ENCODE data around the gene WBP2.
"Not testable (repeated sequence)": the region's sequence is repeated elsewhere in the genome, so short reads cannot be mapped to it uniquely, and the experiment has no call there.

The WBP2 gene

DNA sequence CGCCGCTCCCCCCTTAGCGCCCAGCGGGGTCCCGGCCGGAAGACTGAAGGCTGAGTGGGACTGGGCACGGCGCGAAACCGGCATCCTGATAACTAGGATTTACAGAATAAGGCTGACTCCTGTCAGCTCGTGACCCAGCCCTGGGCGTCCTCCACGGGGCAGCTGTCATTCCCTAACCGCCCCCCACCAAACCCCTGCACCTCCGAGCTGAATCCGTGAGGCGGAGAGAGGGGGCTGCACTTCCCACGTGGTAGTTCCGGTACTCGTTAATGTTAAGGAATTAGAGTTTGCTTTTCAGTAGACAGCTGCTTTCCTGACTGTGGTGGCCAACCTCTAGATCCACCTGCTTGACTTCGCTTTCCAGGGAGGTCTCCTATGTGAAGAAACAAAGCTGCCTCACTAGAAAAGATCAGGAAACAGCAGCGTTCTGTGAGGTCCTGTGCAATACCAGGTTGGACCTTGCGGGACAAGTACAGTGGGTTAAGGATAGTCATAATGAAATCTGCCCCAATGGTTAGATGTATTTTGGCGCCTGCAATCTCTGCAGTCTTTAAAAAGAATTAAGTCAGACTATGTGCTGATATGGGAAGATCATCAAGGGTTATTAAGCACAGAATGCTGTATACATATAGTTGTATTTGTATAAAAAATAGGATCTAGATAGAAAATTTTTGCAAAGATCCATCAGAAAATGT lies 1.1 kb upstream of the WBP2 start:
- H3K4me3 ChIP-seq (ENCODE audit: low read depth, low read length): peak overlapping the region; percentile 97
- TF ChIP-seq, protein P1, sequence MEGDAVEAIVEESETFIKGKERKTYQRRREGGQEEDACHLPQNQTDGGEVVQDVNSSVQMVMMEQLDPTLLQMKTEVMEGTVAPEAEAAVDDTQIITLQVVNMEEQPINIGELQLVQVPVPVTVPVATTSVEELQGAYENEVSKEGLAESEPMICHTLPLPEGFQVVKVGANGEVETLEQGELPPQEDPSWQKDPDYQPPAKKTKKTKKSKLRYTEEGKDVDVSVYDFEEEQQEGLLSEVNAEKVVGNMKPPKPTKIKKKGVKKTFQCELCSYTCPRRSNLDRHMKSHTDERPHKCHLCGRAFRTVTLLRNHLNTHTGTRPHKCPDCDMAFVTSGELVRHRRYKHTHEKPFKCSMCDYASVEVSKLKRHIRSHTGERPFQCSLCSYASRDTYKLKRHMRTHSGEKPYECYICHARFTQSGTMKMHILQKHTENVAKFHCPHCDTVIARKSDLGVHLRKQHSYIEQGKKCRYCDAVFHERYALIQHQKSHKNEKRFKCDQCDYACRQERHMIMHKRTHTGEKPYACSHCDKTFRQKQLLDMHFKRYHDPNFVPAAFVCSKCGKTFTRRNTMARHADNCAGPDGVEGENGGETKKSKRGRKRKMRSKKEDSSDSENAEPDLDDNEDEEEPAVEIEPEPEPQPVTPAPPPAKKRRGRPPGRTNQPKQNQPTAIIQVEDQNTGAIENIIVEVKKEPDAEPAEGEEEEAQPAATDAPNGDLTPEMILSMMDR (IDR thresholded peaks at IDR 0.05; ENCODE audit: insufficient read depth, low read length, missing control alignments): no peak
- DNase-seq (ENCODE audit: low read depth, low spot score): no peak
- ChIA-PET POLR2A (interaction anchor here (0.8 to 2.0 kb wide), 3 partner anchors 8 to 79 kb away, joined by 3 to 9 read pairs (median 3); no protein-coding TSS in a partner anchor), CTCF (interaction anchor here (0.8 to 4.5 kb wide), 16 partner anchors 9 to 255 kb away, joined by 3 to 52 read pairs (median 4); partner anchors contain the start of genes TRIM47, TRIM65, UNC13D and UNK)

DNA sequence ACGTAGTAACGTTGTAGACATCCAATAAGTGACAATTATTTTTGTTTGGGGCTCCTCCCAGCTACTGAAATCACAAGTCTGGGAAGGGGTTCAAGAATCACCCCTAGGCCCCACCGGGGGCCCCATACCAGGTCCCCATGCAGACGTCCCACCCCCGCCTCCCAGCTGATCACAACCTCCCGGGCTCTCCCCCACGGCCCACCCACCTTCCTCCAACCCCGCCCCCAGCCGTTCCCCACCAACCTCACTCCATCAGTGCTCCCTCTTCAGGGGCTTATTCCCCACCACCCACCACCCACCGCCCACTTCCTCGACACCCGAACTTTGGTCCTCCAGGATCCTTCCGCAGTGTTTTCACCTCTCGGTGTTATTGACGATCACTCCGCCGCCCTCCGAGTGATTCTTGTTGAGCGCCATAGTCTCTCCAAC lies 240 bp downstream of the WBP2 start:
- DNase-seq (ENCODE audit: low read depth, low spot score): no peak
- H3K4me3 ChIP-seq (ENCODE audit: low read depth, low read length): peak overlapping the region; percentile 78
- TF ChIP-seq, protein P1 (IDR thresholded peaks at IDR 0.05; ENCODE audit: insufficient read depth, low read length, missing control alignments): no peak
- POLR2A ChIA-PET: interaction anchor here (0.6 to 2.0 kb wide), 10 partner anchors 10 to 722 kb away, joined by 3 to 9 read pairs (median 4); partner anchors contain the start of gene TRIM65
- CTCF ChIA-PET: interaction anchor here (0.6 to 4.5 kb wide), 19 partner anchors 8 to 159 kb away, joined by 3 to 52 read pairs (median 4); partner anchors contain the start of genes GALK1, TRIM47, TRIM65 and UNC13D

DNA sequence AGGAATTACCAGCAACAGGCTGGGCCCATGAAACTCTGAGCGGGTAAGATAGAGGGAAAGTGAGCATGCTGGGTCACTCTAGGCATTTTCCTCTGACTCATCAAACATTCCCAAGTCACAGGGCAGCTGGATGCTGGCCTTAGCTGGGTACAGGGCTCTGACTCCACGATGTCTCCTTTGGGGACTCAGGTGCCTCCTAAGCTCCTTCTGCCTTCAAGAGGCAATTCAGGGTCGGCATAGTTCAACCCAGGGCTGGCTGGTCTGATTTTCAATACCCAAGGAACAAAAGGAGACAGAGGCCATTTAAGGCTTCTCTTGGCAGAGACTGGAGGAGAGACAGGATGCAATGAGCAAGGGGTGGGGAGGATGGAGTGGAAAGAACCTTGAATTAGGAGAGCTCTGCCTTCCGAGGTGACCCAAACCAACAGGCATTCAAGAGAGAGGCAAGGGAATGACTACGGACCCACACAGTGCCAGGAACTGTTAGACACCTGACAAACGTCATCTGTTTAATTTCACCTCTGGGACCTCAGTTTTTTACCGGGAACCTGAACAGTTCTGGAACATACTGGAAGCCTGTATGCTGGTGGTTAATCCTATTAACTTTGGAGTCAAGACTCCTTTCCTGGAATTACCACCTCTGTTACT lies 910 bp downstream of the WBP2 start:
- TF ChIP-seq, protein P1 (IDR thresholded peaks at IDR 0.05; ENCODE audit: insufficient read depth, low read length, missing control alignments): no peak
- ChIA-PET POLR2A (interaction anchor here (1.4 kb wide), 1 partner anchor 76 kb away, joined by 4 read pairs; no protein-coding TSS in a partner anchor), CTCF (interaction anchor here (0.6 to 4.5 kb wide), 11 partner anchors 9 to 160 kb away, joined by 3 to 52 read pairs (median 5); partner anchors contain the start of genes GALK1, TRIM47, TRIM65 and UNC13D)
- H3K4me3 ChIP-seq (ENCODE audit: low read depth, low read length): peak overlapping the region; percentile 78
- no peak for DNase-seq (ENCODE audit: low read depth, low spot score)

DNA sequence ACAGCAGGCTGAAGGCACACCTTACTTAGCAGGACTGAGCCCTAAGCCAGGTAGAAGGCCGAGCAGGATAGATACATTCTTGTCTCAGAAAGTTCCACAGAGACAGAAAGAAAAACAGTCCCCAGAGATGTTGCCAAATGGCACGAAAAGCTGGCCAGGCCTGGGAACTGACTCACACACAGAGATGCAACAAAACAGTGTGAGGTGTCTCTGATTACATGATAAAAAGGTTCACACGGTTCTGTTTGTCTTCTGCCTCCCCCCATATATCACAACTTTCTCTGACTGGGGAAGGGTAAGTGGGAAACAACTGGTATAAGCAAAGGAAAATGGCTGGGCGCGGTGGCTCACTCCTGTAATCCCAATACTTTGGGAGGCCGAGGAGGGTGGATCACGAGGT lies 1.7 kb downstream of the WBP2 start:
- TF ChIP-seq, protein P1 (IDR thresholded peaks at IDR 0.05; ENCODE audit: insufficient read depth, low read length, missing control alignments): no peak
- CTCF ChIA-PET: interaction anchor here (1.0 to 4.5 kb wide), 6 partner anchors 9 to 100 kb away, joined by 4 to 52 read pairs (median 6); partner anchors contain the start of genes TRIM47, TRIM65 and UNC13D
- H3K4me3 ChIP-seq (ENCODE audit: low read depth, low read length): no peak overlapping the region
- POLR2A ChIA-PET: interaction anchor here (0.6 kb wide), 2 partner anchors 38 to 66 kb away, joined by 3 read pairs; no protein-coding TSS in a partner anchor
- no peak for DNase-seq (ENCODE audit: low read depth, low spot score)

DNA sequence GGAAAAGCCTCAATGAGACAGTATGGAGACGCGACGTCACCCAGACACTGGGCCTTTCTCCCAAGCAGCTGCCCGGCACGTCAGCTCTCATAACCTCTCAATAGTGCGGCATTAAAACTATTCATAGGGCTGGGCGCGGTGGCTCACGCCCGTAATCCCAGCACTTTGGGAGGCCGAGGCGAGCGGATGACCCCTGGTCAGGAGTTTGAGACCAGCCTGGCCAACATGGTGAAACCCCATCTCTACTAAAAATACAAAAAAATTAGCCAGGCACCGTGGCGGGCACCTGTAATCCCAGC lies 3.5 kb downstream of the WBP2 start:
- POLR2A ChIA-PET; H3K4me3 ChIP-seq (ENCODE audit: low read depth, low read length); DNase-seq (ENCODE audit: low read depth, low spot score): not testable (repeated sequence)
- CTCF ChIA-PET: interaction anchor here (0.8 to 1.2 kb wide), 3 partner anchors 24 to 98 kb away, joined by 3 read pairs; partner anchors contain the start of gene GALK1

DNA sequence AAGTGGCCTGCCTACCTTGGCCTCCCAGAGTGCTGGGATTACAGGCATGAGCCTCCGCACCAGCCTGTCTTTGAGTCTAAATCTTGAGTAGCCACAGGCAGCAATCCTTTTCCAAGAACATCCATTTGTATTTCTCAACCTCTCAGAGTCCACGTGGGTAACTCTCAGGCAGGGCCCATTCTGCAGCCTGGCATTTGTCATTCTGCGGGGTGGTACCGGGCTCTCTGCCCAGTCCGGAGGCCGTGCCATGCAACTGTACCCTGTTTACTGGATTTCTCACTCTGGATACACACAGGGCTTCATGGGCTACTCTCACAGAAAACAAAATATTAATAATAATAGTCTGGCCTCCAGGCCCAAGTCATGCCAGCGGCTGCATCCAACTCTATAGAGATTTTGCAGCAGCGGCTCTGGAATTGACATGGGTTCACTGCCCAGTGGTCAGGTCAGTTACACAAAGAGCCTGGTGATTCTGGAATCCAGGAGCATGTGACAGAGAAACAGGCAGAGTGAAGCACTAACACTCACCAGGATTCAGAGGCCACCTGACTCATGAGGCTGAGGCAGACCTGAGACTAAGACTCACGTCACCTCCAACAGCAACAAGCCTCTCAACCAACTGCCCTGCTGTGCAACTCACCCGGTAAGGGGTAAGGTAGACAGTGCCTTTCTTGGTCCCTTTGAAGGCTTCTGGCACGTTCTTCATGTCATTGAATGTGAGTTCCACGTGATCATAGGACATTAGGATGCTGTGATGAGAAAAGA lies 4.0 kb downstream of the WBP2 start:
- TF ChIP-seq, protein P1 (IDR thresholded peaks at IDR 0.05; ENCODE audit: insufficient read depth, low read length, missing control alignments): no peak
- ChIA-PET POLR2A (no interaction called here), CTCF (interaction anchor here (0.8 to 2.0 kb wide), 4 partner anchors 10 to 98 kb away, joined by 3 to 6 read pairs (median 3); partner anchors contain the start of gene GALK1)
- DNase-seq (ENCODE audit: low read depth, low spot score): no peak
- no peak overlapping the region for H3K4me3 ChIP-seq (ENCODE audit: low read depth, low read length)

Measured in AG04449 (cell line).